ENCODE results near the gene PSMA7.

The PSMA7 gene

GRCh38 chr20:62104791-62105345, 38.3 kb downstream of the PSMA7 start:
- TF ChIP-seq CTCF (IDR thresholded peaks at IDR 0.05) (no peak), ZFX (IDR thresholded peaks at IDR 0.05; ENCODE audit: borderline replicate concordance) (no peak)
- H3K27ac ChIP-seq, result no peak overlapping the region

GRCh38 chr20:62104234-62104789, 38.9 kb downstream of the PSMA7 start:
- TF ChIP-seq ZFX (IDR thresholded peaks at IDR 0.05; ENCODE audit: borderline replicate concordance) (no peak), CTCF (IDR thresholded peaks at IDR 0.05) (no peak)

DNA sequence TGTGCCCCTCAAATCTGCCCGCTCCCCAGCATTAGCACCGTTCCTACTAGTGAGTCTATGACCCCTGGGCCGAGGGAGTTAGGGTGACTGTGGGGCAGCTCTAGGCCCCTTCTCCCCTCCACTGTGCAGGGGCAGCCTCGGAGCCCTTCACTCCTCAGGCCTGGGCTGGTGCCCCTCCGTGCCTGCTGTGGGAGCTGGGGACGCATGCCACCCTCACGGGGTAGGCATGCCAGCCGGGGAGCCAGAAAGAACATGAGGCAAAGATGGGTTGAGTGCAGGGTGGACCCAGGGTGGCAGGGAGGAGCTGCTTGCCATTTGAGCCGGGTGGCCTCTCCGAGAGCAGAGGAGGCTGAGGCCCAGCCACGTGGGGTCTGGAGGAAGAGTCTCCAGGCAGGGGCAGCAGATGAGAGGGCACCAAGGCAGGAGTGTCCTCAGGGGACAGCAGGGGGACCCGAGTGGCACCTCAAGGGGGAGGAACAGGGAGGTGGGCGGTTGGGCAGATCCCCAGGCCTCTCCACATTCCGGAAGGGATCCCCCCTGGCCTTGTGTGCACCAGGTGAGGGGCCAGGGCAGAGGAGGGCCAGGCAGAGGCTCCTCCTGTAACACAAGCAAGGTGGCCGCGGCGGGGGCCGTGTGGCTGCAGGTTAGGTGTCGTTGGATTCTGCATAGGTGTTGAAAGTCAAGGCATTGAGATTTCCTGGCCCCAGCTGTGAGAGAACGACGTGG, 39.5 kb downstream of the PSMA7 start:
- no peak overlapping the region for H3K27ac ChIP-seq

More at GRCh38 chr20:62104234-62104789, 38.9 kb downstream of the PSMA7 start:
- no peak overlapping the region for H3K27ac ChIP-seq

GRCh38 chr20:62101078-62101477, 42.1 kb downstream of the PSMA7 start:
- no peak for TF ChIP-seq CTCF (IDR thresholded peaks at IDR 0.05)
- no peak for TF ChIP-seq ZFX (IDR thresholded peaks at IDR 0.05; ENCODE audit: borderline replicate concordance)
- H3K27ac ChIP-seq, result no peak overlapping the region

More for the DNA sequence above, 39.5 kb downstream of the PSMA7 start:
- TF ChIP-seq CTCF (IDR thresholded peaks at IDR 0.05), result no peak
- TF ChIP-seq ZFX (IDR thresholded peaks at IDR 0.05; ENCODE audit: borderline replicate concordance), result no peak

GRCh38 chr20:62097881-62098407, 45.2 kb downstream of the PSMA7 start:
- no peak overlapping the region for H3K27ac ChIP-seq
- TF ChIP-seq CTCF (IDR thresholded peaks at IDR 0.05), result no peak
- TF ChIP-seq ZFX (IDR thresholded peaks at IDR 0.05; ENCODE audit: borderline replicate concordance), result no peak

- TF ChIP-seq ZFX (IDR thresholded peaks at IDR 0.05; ENCODE audit: borderline replicate concordance) (no peak), CTCF (IDR thresholded peaks at IDR 0.05) (no peak)
- H3K27ac ChIP-seq, result no peak overlapping the region
These were observed 46.5 kb downstream of the PSMA7 start for GRCh38 chr20:62096421-62097380.
